Stimulated activated naive CD8-positive, alpha-beta T cell treated with anti-CD3 and anti-CD28 coated beads, Interleukin-15, Interleukin-2, amounts not matched to agents 100 U/mL and 50 U/mL, for 24 hours (primary cell): ENCODE results near the gene DLEC1.

Experiments
- ATAC-seq: fragments of 150-1000 bp; cut with Tn5 transposase; one replicate; pipeline ENCODE4 v1.10.0; 2021
- DNase-seq: peaks from one replicate; pipeline ENCODE4 v3.0.0; 2021

DLEC1 gene

DNA sequence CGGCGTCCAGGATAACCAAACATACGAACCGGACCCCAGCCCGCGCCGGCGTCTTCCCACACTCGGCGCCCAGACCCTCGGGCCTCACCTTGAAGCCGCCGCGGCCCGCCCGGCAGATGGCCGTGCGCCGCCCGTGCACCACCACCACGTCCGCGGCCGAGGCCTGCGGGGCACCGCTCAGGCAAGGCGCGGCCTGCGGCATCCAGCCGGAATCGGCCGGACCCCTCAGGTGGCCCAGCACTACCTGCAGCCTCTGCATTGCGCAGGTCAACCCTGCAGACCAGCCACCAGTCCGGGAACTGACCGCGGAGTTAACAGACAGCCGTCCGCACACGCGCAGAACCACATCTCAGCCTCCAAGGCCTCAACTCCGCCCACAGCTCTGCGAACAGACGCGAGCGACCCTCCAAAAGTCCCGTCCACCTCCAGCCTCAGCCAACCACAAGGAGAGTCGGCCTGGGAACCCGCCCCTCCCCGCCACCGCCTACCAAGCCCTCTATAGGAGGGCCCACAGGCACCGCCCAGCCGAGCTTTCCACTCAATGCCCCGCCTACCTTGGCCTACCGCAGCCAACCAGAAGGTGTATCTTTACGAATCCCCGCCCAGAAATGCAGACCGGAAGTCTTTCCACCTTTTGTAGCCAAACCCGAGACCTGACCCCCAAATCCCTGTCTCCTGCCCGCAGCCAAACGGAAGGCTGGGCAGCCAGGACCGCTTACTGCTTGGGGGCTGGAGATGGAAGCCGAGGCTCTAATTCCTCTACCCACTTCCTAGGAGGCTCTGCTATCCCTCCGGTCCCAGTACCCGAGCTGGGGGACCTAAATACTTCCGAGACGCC, 98.0 kb downstream of the DLEC1 start, which contains the start of gene ACAA1:
Gene ACAA1, minus strand, starts transcription at position 351 of the 838 bp plus-strand sequence. Its CDS starts 92 bp downstream, at position 259.
- DNase-seq (peak; percentile 98), ATAC-seq (peak; percentile 94)

DNA sequence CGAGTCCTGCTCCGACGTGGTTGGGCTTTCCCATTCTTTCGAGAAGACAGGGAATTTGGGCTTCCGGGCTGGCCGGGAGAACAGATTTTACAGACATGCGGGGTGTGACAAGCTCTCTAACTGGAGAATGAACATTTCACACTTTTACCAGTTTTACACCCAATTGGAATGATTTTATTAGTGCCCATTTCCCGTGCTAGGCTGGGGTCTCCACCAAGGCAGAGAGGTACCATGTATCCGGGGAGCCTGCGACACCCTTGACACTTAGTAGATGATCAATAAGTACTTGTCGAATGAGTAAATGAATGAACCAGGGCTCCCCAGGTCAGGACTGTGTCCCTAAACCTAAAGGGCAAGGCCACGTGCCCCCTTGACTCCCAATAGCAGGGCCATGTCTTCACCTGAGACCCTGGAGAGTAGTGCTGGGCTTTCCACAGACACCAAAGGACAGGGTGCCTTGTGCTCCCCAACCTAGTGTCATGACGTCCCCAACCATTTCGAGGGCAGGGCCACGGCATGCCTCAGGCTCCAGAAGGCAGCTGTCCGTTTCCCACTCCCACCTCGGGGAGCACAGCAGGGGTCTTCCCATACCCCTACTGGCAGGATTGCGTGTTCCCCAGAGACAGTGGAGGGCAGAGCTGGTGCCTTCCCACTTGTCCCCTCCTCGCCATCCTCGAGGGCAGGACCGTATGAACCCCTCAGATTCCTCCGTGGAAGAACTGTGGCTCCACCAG, 98.8 kb downstream of the DLEC1 start:
- ATAC-seq (no peak), DNase-seq (peak; percentile 42)

GRCh38 chr3:38138349-38139190, 99.6 kb downstream of the DLEC1 start, which contains the start of gene MYD88:
MYD88 (plus strand) TSS chr3:38138661; CDS start chr3:38138701, 40 bp downstream.
- DNase-seq (peak; percentile 92), ATAC-seq (peak; percentile 58)

DNA sequence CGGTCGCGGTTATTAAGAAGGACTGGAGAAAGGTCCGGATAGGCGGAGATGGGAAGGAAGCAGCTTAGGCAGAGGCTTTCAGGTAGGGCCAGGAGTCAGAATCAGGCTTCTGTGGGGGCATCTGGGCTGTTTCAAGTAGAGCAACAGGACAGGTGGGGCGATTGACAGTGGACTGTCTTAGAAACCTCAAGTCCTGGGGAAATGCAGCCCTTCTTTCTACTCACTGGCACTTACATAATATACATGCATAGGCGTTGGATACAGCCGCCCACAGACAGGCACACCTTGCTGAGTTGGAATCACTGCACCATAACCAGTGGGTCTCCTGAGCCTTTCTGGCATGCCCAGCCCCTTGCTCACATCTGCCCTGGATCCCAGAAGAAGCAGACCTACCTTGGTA, 100.2 kb downstream of the DLEC1 start:
- DNase-seq (no peak), ATAC-seq (no peak)

DNA sequence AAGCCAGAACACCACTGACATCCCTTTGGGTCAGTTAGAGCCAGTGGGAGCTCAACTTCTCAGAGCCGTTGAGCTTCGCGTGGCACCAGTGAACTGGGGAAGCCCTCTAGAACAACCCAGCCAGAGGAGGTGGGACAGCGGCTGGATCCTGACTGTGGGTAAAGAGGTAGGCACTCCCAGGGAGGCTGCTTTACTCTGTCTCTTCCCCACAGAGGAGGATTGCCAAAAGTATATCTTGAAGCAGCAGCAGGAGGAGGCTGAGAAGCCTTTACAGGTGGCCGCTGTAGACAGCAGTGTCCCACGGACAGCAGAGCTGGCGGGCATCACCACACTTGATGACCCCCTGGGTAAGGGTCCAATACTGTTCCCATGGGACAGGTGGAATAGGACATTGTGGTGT, 100.6 kb downstream of the DLEC1 start:
- DNase-seq = no peak
- ATAC-seq = no peak

DNA sequence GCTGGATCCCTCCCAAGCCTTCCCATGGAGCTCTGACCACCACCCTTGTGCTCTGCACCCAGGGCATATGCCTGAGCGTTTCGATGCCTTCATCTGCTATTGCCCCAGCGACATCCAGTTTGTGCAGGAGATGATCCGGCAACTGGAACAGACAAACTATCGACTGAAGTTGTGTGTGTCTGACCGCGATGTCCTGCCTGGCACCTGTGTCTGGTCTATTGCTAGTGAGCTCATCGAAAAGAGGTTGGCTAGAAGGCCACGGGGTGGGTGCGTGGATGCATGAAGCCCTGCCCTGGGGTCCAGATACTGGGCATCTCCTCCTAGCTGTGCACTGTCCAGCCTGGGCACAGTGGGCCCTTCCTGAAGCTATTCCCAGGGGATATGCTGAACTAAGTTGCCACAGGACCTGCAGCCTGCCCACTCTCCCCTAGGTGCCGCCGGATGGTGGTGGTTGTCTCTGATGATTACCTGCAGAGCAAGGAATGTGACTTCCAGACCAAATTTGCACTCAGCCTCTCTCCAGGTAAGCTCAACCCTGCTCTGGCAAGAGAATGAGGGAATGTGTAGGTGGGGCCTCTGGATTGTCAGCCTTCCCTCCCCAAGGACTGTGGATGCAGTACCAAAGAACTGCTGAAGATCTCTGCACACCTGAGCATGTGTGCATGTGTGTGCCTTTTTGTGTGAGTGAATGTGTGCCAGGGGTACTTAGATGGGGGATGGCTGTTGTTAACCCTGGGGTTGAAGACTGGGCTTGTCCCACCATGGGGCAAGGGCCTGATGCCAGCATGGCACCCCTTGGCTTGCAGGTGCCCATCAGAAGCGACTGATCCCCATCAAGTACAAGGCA, 101.5 kb downstream of the DLEC1 start:
- ATAC-seq (no peak), DNase-seq (no peak)

DNA sequence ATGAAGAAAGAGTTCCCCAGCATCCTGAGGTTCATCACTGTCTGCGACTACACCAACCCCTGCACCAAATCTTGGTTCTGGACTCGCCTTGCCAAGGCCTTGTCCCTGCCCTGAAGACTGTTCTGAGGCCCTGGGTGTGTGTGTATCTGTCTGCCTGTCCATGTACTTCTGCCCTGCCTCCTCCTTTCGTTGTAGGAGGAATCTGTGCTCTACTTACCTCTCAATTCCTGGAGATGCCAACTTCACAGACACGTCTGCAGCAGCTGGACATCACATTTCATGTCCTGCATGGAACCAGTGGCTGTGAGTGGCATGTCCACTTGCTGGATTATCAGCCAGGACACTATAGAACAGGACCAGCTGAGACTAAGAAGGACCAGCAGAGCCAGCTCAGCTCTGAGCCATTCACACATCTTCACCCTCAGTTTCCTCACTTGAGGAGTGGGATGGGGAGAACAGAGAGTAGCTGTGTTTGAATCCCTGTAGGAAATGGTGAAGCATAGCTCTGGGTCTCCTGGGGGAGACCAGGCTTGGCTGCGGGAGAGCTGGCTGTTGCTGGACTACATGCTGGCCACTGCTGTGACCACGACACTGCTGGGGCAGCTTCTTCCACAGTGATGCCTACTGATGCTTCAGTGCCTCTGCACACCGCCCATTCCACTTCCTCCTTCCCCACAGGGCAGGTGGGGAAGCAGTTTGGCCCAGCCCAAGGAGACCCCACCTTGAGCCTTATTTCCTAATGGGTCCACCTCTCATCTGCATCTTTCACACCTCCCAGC, 102.4 kb downstream of the DLEC1 start:
- ATAC-seq = no peak
- DNase-seq = no peak

DNA sequence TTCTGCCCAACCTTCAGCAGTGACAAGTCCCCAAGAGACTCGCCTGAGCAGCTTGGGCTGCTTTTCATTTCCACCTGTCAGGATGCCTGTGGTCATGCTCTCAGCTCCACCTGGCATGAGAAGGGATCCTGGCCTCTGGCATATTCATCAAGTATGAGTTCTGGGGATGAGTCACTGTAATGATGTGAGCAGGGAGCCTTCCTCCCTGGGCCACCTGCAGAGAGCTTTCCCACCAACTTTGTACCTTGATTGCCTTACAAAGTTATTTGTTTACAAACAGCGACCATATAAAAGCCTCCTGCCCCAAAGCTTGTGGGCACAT, 102.9 kb downstream of the DLEC1 start:
- ATAC-seq = no peak
- no peak for DNase-seq

- ATAC-seq = no peak
- DNase-seq = no peak
Observed at GRCh38 chr3:38142959-38143358, 104.0 kb downstream of the DLEC1 start.

DNA sequence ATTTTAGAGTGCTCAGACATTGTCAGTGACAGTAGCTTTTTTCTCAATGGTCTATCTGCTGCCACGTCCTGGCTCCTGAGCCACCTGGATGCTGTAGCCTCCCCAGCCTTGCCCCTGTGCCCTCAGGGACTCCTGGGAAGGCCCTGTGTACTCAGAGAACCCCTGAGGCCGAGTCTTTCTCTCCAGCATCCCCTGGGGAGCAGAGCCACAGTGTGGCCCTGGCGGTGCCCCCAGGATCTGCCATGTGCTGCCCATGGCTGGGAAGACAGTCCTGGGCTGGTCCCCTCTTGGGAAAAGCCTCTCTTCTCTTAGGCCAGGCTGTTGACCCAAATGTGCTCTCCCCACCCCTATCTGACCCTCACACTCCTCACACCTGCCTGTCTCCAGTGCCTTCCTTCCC, 104.5 kb downstream of the DLEC1 start:
- no peak for DNase-seq
- ATAC-seq = no peak

- DNase-seq (no peak), ATAC-seq (no peak)
Observed at GRCh38 chr3:38146504-38146903, 107.5 kb downstream of the DLEC1 start.

GRCh38 chr3:38147421-38147820, 108.4 kb downstream of the DLEC1 start:
- DNase-seq (no peak), ATAC-seq (no peak)

- no peak for ATAC-seq
Observed at GRCh38 chr3:38148311-38148882, 109.4 kb downstream of the DLEC1 start.

GRCh38 chr3:38149708-38150107, 110.7 kb downstream of the DLEC1 start:
- ATAC-seq (no peak), DNase-seq (no peak)

More at GRCh38 chr3:38148311-38148882, 109.4 kb downstream of the DLEC1 start:
- no peak for DNase-seq

DNA sequence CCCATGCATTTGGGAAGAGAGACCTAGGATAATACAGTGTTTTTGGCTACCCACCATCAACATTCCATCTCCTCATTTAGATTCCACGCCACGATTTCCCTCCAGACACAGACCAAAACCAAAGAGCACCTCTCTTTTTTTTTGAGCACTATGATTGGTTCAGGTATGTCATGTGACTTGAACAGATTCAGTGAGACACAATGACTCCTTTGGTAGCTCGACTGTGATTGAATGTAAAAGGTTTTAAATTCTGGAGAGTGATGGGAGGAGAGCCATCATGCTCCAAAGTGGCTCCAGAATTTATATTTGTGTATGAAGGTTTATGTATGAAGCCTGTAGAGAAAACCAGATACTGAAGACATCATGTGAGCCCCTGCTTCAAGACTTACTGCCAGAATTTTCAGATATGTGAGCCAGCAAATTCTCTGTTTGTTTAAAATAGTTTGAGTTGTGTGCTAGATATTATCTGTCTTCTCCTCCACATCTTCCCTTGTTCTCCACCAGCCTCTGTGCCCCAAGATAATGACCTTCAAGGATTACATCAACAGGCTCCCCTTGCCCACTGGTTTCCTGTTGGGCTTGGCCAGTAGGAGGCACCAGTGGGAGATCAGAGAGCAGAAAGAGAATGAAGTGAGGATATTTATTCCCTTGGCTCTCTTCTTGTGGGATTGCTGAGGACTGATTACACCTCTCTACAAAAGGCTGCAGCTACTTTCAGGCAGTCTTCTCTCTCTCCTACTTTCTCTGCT, 111.9 kb downstream of the DLEC1 start:
- DNase-seq (no peak), ATAC-seq (no peak)

DNA sequence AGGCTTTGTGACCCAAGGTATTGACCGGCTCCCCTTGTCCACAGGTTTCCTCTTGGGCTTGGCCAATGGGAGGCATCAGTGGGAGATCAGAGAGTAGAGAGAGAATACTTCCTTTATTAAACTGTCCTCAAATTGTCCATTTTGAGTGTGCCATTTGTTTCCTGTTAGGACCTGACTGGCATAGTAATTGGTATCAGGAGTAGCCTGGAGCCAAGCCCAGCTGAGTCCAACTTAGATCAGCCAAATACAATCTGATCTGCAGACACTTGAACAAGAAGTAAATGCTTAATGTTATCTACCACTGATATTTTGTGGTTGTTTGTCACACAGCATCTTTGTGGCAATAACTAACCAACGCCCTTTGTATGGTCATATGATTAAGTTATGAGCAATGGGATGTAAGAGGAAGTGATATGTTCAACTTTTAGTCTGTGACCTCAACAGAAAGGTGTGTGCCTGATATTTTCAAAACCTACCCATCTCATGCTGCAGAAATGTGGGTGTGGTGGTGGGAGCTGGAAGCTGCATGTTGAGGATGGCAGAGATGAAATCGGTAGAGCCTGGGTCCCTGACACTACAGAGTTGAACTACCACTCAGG, 112.8 kb downstream of the DLEC1 start:
- no peak for DNase-seq
- ATAC-seq = peak; percentile 58

DNA sequence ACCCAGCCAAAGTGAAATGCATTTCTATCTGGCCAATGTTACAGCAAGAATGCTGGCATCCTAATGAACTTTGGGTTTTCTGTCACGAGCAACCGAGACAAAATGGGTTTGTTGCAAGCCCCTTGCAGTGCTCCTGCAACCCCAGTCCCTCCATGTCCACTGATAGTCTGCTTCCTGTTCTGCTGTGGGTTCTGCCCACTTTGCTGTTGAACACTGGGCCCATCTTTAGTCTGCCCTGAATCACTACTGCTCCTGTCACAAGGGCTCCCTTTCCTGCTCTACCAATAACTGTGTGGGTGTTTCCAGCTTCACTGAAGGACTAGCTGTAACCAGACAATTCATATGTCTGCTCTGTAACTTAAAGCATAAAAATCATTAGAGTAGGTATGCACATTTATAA, 113.6 kb downstream of the DLEC1 start:
- ATAC-seq (no peak), DNase-seq (no peak)

- DNase-seq (no peak), ATAC-seq (no peak)
Observed at GRCh38 chr3:38153221-38153620, 114.2 kb downstream of the DLEC1 start.

- no peak for DNase-seq
- peak; percentile 30 for ATAC-seq
Observed at GRCh38 chr3:38154033-38154494, 115.1 kb downstream of the DLEC1 start.
